Keratinocyte (primary cell): ENCODE results near the gene SCMH1. TPM values are rescaled to one million over a fixed set of nuclear protein-coding genes. Genes with fewer than 3 reads are reported as not detected.

Experiments
- DNase-seq: peaks from one replicate; pipeline ENCODE4 v3.0.0-alpha.2; 2011; ENCODE audit warnings: low read depth, missing footprints, low spot score
- FAIRE-seq: peaks from 2 replicates; lab custom pipeline; 2011; peaks lifted over from hg19 to GRCh38; lab: Jason Lieb, UNC
- H2AFZ ChIP-seq: 2 replicates; pipeline ENCODE4 v1.6.0; 2012; ENCODE audit warnings: low read length, control low read depth, inconsistent platforms; ENCODE audit not compliant: control insufficient read depth
- H3K27ac ChIP-seq: 2 replicates; pipeline ENCODE4 v1.5.1; 2011; ENCODE audit warnings: low read length; ENCODE audit not compliant: control insufficient read depth, insufficient read depth
- H3K27me3 ChIP-seq: 3 replicates; pipeline ENCODE4 v1.6.0; 2011; ENCODE audit warnings: low read length; ENCODE audit not compliant: control insufficient read depth, insufficient read depth; ENCODE audit errors: extremely low read depth
- H3K36me3 ChIP-seq, 2 experiments: 2 replicates in 1 of 2; 3 replicates in 1 of 2; pipeline ENCODE4 v1.5.1; 2011; ENCODE audit warnings: low read length in 2 of 2, mild to moderate bottlenecking in 1 of 2; ENCODE audit not compliant: control insufficient read depth in 2 of 2, insufficient read depth in 2 of 2; ENCODE audit errors: extremely low read depth in 1 of 2
- H3K4me1 ChIP-seq: 3 replicates; pipeline ENCODE4 v1.5.1; 2011; ENCODE audit warnings: low read length; ENCODE audit not compliant: control insufficient read depth, insufficient read depth; ENCODE audit errors: extremely low read depth
- H3K4me2 ChIP-seq: 3 replicates; pipeline ENCODE4 v1.6.0; 2011; ENCODE audit warnings: low read depth, low read length; ENCODE audit not compliant: control insufficient read depth, insufficient read depth; ENCODE audit errors: extremely low read depth
- H3K4me3 ChIP-seq, 3 experiments: fragments of 200-600 bp in 1 of 3; sonication (generic) in 1 of 3; 2 replicates in 2 of 3; 3 replicates in 1 of 3; pipeline ENCODE4 v1.5.1; 2011 to 2016; ENCODE audit warnings: low read length in 3 of 3, mild to moderate bottlenecking in 3 of 3, control low read depth in 2 of 3, inconsistent platforms in 1 of 3, low read depth in 1 of 3, mixed read lengths in 1 of 3, mixed run types in 1 of 3, moderate library complexity in 1 of 3; ENCODE audit not compliant: control insufficient read depth in 2 of 3, insufficient read depth in 2 of 3; ENCODE audit errors: extremely low read depth in 1 of 3
- H3K79me2 ChIP-seq: 2 replicates; pipeline ENCODE4 v1.6.0; 2012; ENCODE audit warnings: low read length; ENCODE audit not compliant: control insufficient read depth, insufficient read depth
- H3K9ac ChIP-seq: 3 replicates; pipeline ENCODE4 v1.6.0; 2011; ENCODE audit warnings: low read length; ENCODE audit not compliant: control insufficient read depth, insufficient read depth; ENCODE audit errors: extremely low read depth
- H3K9me1 ChIP-seq: 3 replicates; pipeline ENCODE4 v1.6.0; 2011; ENCODE audit warnings: low read length; ENCODE audit not compliant: control insufficient read depth, insufficient read depth; ENCODE audit errors: extremely low read depth
- H3K9me3 ChIP-seq: 2 replicates; pipeline ENCODE4 v1.5.1; 2012; ENCODE audit warnings: low read depth, low read length; ENCODE audit not compliant: control insufficient read depth
- H4K20me1 ChIP-seq: 3 replicates; pipeline ENCODE4 v1.6.0; 2011; ENCODE audit warnings: low read length; ENCODE audit not compliant: control insufficient read depth, insufficient read depth; ENCODE audit errors: extremely low read depth
- EZH2 ChIP-seq: IDR thresholded peaks from one replicate; pipeline ENCODE4 v1.6.1; 2012; ENCODE audit warnings: inconsistent platforms, mild to moderate bottlenecking, low read length, moderate library complexity
- dilution Hi-C: fragments of 300-500 bp; cut with MboI; formaldehyde crosslinking; loops from one replicate; pipeline ENCODE4 v1.7.0; 2020; ENCODE audit warnings: low sequenced_read_pairs; ENCODE audit not compliant: extremely low pct_ligation_motif_present
- polyA plus RNA-seq, 5 experiments: library from polyadenylated mRNA; depleted of rRNA in 3 of 5; stranded (reverse) in 3 of 5; stranded (forward) in 1 of 5; unstranded in 1 of 5; fragments of >200 nt; gene quantifications; 1 replicate in 1 of 5; 2 replicates in 3 of 5; 3 replicates in 1 of 5; pipeline versions ENCODE4 v1.2.1 to v1.2.3, GENCODE V29; 2011 to 2012; ENCODE audit warnings: missing spikeins in 2 of 5, low read depth in 1 of 5, low replicate concordance in 1 of 5
- TF ChIP-seq, protein P1 (sequence below), 3 experiments: IDR thresholded peaks in 1 of 3; conservative IDR thresholded peaks in 1 of 3; optimal IDR thresholded peaks in 1 of 3; 2 replicates in 2 of 3; 3 replicates in 1 of 3; pipeline versions ENCODE3 to v1.5.1; 2011; ENCODE audit warnings: low read length in 3 of 3, mild to moderate bottlenecking in 3 of 3, moderate library complexity in 2 of 3, control low read depth in 1 of 3, inconsistent platforms in 1 of 3; ENCODE audit not compliant: insufficient read depth in 2 of 3; ENCODE audit errors: extremely low read depth in 1 of 3

SCMH1 gene
- polyA plus RNA-seq, 1 donor (not counting 4 experiments of a cell fraction or from before 2014, with no cell fraction given), result 29.9 TPM

DNA sequence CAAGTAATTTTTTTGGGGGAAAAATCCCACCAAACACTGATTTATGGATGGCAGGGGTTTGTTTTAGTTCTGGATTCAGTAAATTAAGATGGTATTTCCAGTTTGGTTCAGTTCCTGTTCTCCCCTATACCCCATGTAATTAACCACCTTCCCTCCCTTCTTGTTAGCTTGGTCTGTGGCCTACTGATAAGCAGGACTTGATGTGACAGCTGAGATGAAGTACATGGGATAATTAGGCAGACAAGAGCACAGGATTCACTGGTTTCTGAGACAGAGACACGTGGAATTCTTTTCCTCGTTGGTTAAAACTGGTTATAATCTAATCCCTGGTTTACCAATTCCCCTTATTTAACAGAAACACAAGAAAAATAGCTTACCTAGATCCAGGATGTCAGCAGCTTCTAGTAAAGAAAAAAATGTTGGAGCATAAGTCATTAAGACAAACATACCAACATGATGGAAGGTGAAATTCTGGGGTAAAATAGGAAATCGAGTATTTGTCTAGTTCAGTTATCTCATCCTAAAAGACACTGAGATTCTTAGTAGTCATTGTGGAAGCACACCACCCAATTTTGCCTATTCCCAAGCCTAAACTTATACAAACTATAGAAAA is 81.5 kb downstream of the SCMH1 start:
- Histone ChIP-seq H3K27me3 (no peaks in the 10 kb centered on the region), H4K20me1 (no peaks in the 10 kb centered on the region), H3K36me3 (peaks cover 0 to 2% of the 10 kb centered on the region in 2 experiments), H3K27ac (no peak overlapping the region), H2AFZ (no peak overlapping the region), H3K4me3 (no peak overlapping the region), H3K9ac (no peak overlapping the region), H3K79me2 (no peaks in the 10 kb centered on the region), H3K4me1 (peaks cover 3% of the 10 kb centered on the region), H3K9me3 (no peaks in the 10 kb centered on the region), H3K9me1 (no peaks in the 10 kb centered on the region), H3K4me2 (no peak overlapping the region)
- TF ChIP-seq, protein P1, sequence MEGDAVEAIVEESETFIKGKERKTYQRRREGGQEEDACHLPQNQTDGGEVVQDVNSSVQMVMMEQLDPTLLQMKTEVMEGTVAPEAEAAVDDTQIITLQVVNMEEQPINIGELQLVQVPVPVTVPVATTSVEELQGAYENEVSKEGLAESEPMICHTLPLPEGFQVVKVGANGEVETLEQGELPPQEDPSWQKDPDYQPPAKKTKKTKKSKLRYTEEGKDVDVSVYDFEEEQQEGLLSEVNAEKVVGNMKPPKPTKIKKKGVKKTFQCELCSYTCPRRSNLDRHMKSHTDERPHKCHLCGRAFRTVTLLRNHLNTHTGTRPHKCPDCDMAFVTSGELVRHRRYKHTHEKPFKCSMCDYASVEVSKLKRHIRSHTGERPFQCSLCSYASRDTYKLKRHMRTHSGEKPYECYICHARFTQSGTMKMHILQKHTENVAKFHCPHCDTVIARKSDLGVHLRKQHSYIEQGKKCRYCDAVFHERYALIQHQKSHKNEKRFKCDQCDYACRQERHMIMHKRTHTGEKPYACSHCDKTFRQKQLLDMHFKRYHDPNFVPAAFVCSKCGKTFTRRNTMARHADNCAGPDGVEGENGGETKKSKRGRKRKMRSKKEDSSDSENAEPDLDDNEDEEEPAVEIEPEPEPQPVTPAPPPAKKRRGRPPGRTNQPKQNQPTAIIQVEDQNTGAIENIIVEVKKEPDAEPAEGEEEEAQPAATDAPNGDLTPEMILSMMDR (optimal IDR thresholded peaks at IDR 0.05 in 1 of 3, IDR thresholded peaks at IDR 0.05 in 1 of 3, conservative IDR thresholded peaks at IDR 0.05 in 1 of 3; ENCODE audit: extremely low read depth in 1 of 3, insufficient read depth in 2 of 3, low read length in 3 of 3), result no peak
- no peak for TF ChIP-seq EZH2
- FAIRE-seq, result no peak
- no peak for DNase-seq
- dilution Hi-C loops, result no loop called here

DNA sequence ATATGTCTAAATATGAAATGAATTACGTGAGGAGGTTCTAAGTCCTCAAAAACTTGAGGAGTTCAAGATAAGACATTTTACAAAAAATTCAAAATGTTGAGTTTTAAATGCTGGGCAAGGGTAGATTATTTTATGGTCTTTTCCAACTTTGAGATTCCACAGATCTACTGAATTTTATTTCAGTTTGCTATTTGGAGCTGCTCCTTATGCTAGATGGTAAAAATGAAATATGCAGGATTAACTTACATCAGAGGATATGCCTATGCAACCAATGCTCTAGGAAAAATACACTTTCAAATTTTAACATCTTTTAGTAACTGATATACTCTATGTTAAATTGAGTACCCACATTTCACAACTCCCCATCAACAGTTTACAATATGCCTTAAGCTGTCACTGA is 83.1 kb downstream of the SCMH1 start:
- H3K4me2 ChIP-seq, result no peak overlapping the region
- H3K9me1 ChIP-seq, result no peaks in the 10 kb centered on the region
- no peak for FAIRE-seq
- H3K9me3 ChIP-seq, result no peaks in the 10 kb centered on the region
- H3K4me1 ChIP-seq, result peaks cover 3% of the 10 kb centered on the region
- no peaks in the 10 kb centered on the region for H3K27me3 ChIP-seq
- no peak overlapping the region for H3K4me3 ChIP-seq
- H4K20me1 ChIP-seq, result no peaks in the 10 kb centered on the region
- no peak for TF ChIP-seq EZH2
- TF ChIP-seq, protein P1 (optimal IDR thresholded peaks at IDR 0.05 in 1 of 3, IDR thresholded peaks at IDR 0.05 in 1 of 3, conservative IDR thresholded peaks at IDR 0.05 in 1 of 3; ENCODE audit: extremely low read depth in 1 of 3, insufficient read depth in 2 of 3, low read length in 3 of 3), result no peak
- dilution Hi-C loops, result no loop called here
- H2AFZ ChIP-seq, result no peak overlapping the region
- no peak overlapping the region for H3K9ac ChIP-seq
- no peaks in the 10 kb centered on the region for H3K79me2 ChIP-seq
- DNase-seq, result no peak
- no peak overlapping the region for H3K27ac ChIP-seq
- H3K36me3 ChIP-seq, result peaks cover 0 to 2% of the 10 kb centered on the region in 2 experiments
